ENCODE measurements around the gene HTRA2. TPM values are rescaled to one million over a fixed set of nuclear protein-coding genes. Genes with fewer than 3 reads are reported as not detected.
"Not testable (repeated sequence)": the region's sequence is repeated elsewhere in the genome, so short reads cannot be mapped to it uniquely, and the experiment has no call there.

HTRA2 gene
- total and polyA plus RNA-seq, 2 experiments from 2014 or later = 34.0 to 35.2 TPM

GRCh38 chr2:74482801-74483674 is 46.7 kb upstream of the HTRA2 start, which contains the start of the genes CCDC142 and TTC31:
CCDC142 (minus strand) TSS chr2:74482998; CDS start chr2:74482837, 161 bp downstream.
TTC31 (plus strand) TSS chr2:74483081; CDS start chr2:74483096, 15 bp downstream.
- H2AFZ ChIP-seq = peak within 1 kb of the TSS; percentile 96
- H3K9ac ChIP-seq = peak within 1 kb of the TSS; percentile 85
- H3K9me2 ChIP-seq (ENCODE audit: insufficient read depth) = no peaks in the 10 kb centered on the region
- H3K9me3 ChIP-seq (ENCODE audit: low read depth) = no peaks in the 10 kb centered on the region
- DNase-seq = peak; percentile 98
- H3K36me3 ChIP-seq (ENCODE audit: low read depth) = peaks cover 5% of the 10 kb centered on the region; the same call in 1 of the 2 replicates
- peak within 1 kb of the TSS; percentile 62 for H3K27ac ChIP-seq
- in situ Hi-C loops (cut with MboI) = no loop called here
- H3K27me3 ChIP-seq (replicated peaks; ENCODE audit: insufficient read depth) = no peaks in the 10 kb centered on the region
- H3F3A ChIP-seq (ENCODE audit: insufficient read depth) = peaks cover 13% of the 10 kb centered on the region
- peaks cover 87% of the 10 kb centered on the region for H3K79me2 ChIP-seq (ENCODE audit: insufficient read depth)
- H3K4me3 ChIP-seq = peak within 1 kb of the TSS; percentile 99
- WGBS, 2 experiments (ENCODE audit: low coverage in 1 of 2, low lambda C conversion rate in 2 of 2, missing lambda C conversion rate in 2 of 2) = 0 to 1% methylated on average over 41 to 50 of the region's 50 CpGs
- H3K4me1 ChIP-seq (ENCODE audit: insufficient read depth) = peaks cover 25% of the 10 kb centered on the region
- no peaks in the 10 kb centered on the region for H4K20me1 ChIP-seq (ENCODE audit: insufficient read depth)
- TF ChIP-seq EZH2 (IDR thresholded peaks at IDR 0.05; ENCODE audit: insufficient read depth, poor library complexity, severe bottlenecking) (no peak), EZH2phosphoT487 (IDR thresholded peaks at IDR 0.05; ENCODE audit: insufficient read depth, low read depth) (no peak)
- H3K4me2 ChIP-seq (ENCODE audit: unreplicated experiment) = peak within 1 kb of the TSS; percentile 97

GRCh38 chr2:74483675-74484164 is 46.0 kb upstream of the HTRA2 start:
- DNase-seq; H3K9me3 ChIP-seq (ENCODE audit: low read depth); H3K27ac ChIP-seq; H3K9me2 ChIP-seq (ENCODE audit: insufficient read depth); H3K27me3 ChIP-seq (replicated peaks; ENCODE audit: insufficient read depth); H4K20me1 ChIP-seq (ENCODE audit: insufficient read depth); in situ Hi-C loops (cut with MboI); H3K36me3 ChIP-seq (ENCODE audit: low read depth): not testable (repeated sequence)
- peak overlapping the region; percentile 96 for H2AFZ ChIP-seq
- H3F3A ChIP-seq (ENCODE audit: insufficient read depth) = peaks cover 19% of the 10 kb centered on the region
- peak overlapping the region; percentile 85 for H3K9ac ChIP-seq
- H3K4me1 ChIP-seq (ENCODE audit: insufficient read depth) = peaks cover 32% of the 10 kb centered on the region
- H3K4me2 ChIP-seq (ENCODE audit: unreplicated experiment) = peak overlapping the region; percentile 97
- H3K4me3 ChIP-seq = peak overlapping the region; percentile 99
- 54 to 58% methylated on average over 18 to 19 of the region's 19 CpGs for WGBS, 2 experiments (ENCODE audit: low coverage in 1 of 2, low lambda C conversion rate in 2 of 2, missing lambda C conversion rate in 2 of 2)
- H3K79me2 ChIP-seq (ENCODE audit: insufficient read depth) = peaks cover 81% of the 10 kb centered on the region

- TF ChIP-seq EZH2phosphoT487 (IDR thresholded peaks at IDR 0.05; ENCODE audit: insufficient read depth, low read depth) = no peak
- TF ChIP-seq EZH2 (IDR thresholded peaks at IDR 0.05; ENCODE audit: insufficient read depth, poor library complexity, severe bottlenecking) = no peak
- in situ Hi-C loops (cut with MboI) = no loop called here
Measured at GRCh38 chr2:74486141-74486540, 43.6 kb upstream of the HTRA2 start.

GRCh38 chr2:74488643-74489481 is 40.9 kb upstream of the HTRA2 start:
- Histone ChIP-seq H2AFZ (no peak overlapping the region), H3K4me1 (ENCODE audit: insufficient read depth) (peaks cover 22% of the 10 kb centered on the region), H4K20me1 (ENCODE audit: insufficient read depth) (no peaks in the 10 kb centered on the region), H3F3A (ENCODE audit: insufficient read depth) (peaks cover 19% of the 10 kb centered on the region), H3K4me2 (ENCODE audit: unreplicated experiment) (peak overlapping the region; percentile 55), H3K27me3 (replicated peaks; ENCODE audit: insufficient read depth) (no peaks in the 10 kb centered on the region), H3K79me2 (ENCODE audit: insufficient read depth) (peaks cover 44% of the 10 kb centered on the region), H3K4me3 (no peak overlapping the region), H3K36me3 (ENCODE audit: low read depth) (peaks cover 4% of the 10 kb centered on the region; the same call in 1 of the 2 replicates), H3K9me3 (ENCODE audit: low read depth) (no peaks in the 10 kb centered on the region), H3K27ac (peak overlapping the region; percentile 48), H3K9me2 (ENCODE audit: insufficient read depth) (no peaks in the 10 kb centered on the region), H3K9ac (no peak overlapping the region)
- no peak for DNase-seq
- TF ChIP-seq EZH2phosphoT487 (IDR thresholded peaks at IDR 0.05; ENCODE audit: insufficient read depth, low read depth) (no peak), EZH2 (IDR thresholded peaks at IDR 0.05; ENCODE audit: insufficient read depth, poor library complexity, severe bottlenecking) (no peak)
- 85 to 87% methylated on average over 9 of the region's 9 CpGs for WGBS, 2 experiments (ENCODE audit: low coverage in 1 of 2, low lambda C conversion rate in 2 of 2, missing lambda C conversion rate in 2 of 2)
- in situ Hi-C loops (cut with MboI) = no loop called here

More at GRCh38 chr2:74486141-74486540, 43.6 kb upstream of the HTRA2 start:
- Histone ChIP-seq H2AFZ (no peak overlapping the region), H4K20me1 (ENCODE audit: insufficient read depth) (no peaks in the 10 kb centered on the region), H3K27me3 (replicated peaks; ENCODE audit: insufficient read depth) (no peaks in the 10 kb centered on the region), H3K4me1 (ENCODE audit: insufficient read depth) (peaks cover 32% of the 10 kb centered on the region), H3K4me2 (ENCODE audit: unreplicated experiment) (no peak overlapping the region), H3K36me3 (ENCODE audit: low read depth) (no peaks in the 10 kb centered on the region), H3K9ac (no peak overlapping the region), H3K4me3 (no peak overlapping the region), H3F3A (ENCODE audit: insufficient read depth) (peaks cover 19% of the 10 kb centered on the region), H3K27ac (no peak overlapping the region), H3K9me2 (ENCODE audit: insufficient read depth) (no peaks in the 10 kb centered on the region), H3K9me3 (ENCODE audit: low read depth) (no peaks in the 10 kb centered on the region), H3K79me2 (ENCODE audit: insufficient read depth) (peaks cover 66% of the 10 kb centered on the region)
- WGBS, 2 experiments (ENCODE audit: low coverage in 1 of 2, low lambda C conversion rate in 2 of 2, missing lambda C conversion rate in 2 of 2) = 87 to 94% methylated on average over 2 of the region's 2 CpGs
- DNase-seq = no peak
